GM18868 (cell line): Measurements from ENCODE around the gene HAND1.

Source experiments
- ATAC-seq: cut with Tn5 transposase; IDR thresholded peaks from one replicate; pipeline ENCODE4 v1.9.1; 2021; ENCODE audit warnings: mild to moderate bottlenecking, moderate library complexity; ENCODE audit not compliant: unreplicated experiment

Gene HAND1

GRCh38 chr5:154506049-154506715, 28.2 kb upstream of the HAND1 start:
- ATAC-seq = no peak

- no peak for ATAC-seq
Observed at GRCh38 chr5:154505567-154505966, 27.5 kb upstream of the HAND1 start.

- ATAC-seq = no peak
Observed at GRCh38 chr5:154503698-154504039, 25.6 kb upstream of the HAND1 start.

DNA sequence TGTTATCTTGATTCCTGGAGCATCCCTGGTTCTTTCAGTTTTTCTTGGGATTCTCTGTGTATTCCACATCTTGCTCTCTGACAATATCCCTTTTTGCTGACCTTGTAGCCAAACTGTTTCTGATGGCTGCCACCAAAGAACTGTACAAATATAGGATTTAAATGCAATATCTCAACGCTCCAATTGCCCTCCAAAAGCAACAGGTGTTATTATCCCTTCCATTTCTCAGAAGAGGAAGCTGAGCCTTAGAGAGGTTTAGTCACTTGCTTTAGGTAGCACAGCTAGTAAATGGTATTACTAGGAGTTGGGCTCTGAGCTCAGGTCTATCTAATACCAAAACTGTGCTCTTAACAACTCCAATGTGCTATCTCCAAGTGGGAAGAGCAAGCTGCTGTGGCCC, 24.2 kb upstream of the HAND1 start:
- no peak for ATAC-seq

GRCh38 chr5:154501566-154501965, 23.5 kb upstream of the HAND1 start:
- ATAC-seq = no peak

GRCh38 chr5:154498994-154499393, 21.0 kb upstream of the HAND1 start:
- ATAC-seq = no peak

DNA sequence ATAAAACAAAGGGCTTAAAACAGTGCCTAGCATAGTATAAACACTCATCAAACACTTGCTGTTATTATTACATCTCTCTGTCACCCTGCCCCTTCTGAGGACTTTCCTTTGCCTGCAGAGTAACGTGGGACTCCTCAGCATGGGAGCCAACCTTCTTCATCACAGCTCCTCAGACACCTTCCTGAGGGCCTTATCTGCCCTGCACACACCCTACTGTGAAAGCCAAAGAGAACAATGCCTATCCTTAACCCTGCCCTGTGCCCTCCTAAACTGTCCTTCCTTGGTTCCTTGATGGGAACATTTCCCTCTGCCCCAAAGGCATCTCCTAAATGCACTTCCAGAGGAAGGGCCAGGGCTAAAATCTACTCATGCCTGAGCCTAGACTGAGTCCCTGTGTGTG, 20.6 kb upstream of the HAND1 start:
- ATAC-seq = no peak

DNA sequence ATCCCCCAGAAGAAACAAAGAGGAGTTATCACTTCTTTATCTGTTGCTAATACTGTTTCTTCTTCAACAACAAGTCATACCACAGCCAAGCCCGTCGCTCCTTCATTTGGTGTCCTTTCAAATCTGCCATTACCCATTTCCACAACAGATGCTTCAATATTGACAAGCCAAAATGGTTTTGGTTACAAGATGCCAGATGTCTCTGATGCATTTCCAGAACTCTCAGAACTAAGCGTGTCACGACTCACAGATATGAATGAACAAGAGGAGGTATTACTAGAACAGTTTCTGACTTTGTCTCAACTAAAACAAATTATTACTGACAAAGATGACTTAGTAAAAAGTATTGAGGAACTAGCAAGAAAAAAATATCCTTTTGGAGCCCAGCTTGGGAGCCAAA, 16.0 kb upstream of the HAND1 start:
- ATAC-seq = no peak

- no peak for ATAC-seq
Observed at GRCh38 chr5:154493274-154493673, 15.2 kb upstream of the HAND1 start.

GRCh38 chr5:154491941-154492340, 13.9 kb upstream of the HAND1 start:
- no peak for ATAC-seq

DNA sequence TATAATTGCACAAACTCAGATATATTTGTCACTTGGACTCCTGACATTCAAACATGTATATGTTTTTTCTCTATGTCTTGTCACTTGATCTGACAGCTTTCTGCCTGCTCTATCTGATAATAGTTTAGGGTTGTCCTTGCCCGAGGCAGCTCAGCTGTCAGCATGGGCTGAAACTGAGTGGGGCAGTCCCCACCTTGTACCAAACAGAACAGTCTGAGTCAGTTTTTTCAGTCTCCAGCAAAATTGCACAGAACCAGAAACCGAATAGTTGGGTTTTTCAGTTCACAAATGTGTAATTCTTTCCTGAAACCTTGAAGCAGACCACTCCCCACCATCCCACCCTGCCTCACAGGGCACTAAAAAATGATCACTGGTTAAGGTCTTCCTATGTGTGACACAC, 9.5 kb upstream of the HAND1 start:
- ATAC-seq = peak; percentile 99

DNA sequence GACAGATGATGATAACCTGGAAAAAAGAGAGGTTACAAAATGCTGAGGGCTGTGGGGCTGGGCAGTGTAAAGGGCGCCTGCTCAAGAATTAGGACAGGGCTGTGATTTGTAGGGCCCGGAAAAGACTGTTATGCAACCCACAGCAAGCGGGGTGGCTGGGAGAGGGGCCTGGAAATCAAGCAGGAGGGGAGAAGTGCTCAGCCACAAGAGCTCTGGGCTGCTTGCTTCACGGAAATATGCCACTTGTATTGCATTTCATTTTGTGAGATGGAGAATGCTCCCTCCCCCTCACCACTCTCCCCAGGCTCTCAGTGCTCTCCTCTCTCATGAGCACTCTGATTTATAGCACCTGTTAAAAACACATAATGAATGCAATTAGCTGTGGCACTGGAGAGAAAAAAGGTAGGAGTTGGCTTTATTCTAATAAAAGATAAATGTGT, 8.4 kb upstream of the HAND1 start:
- no peak for ATAC-seq

GRCh38 chr5:154485850-154486426, 7.9 kb upstream of the HAND1 start:
- ATAC-seq = no peak

GRCh38 chr5:154485096-154485491, 7.1 kb upstream of the HAND1 start:
- no peak for ATAC-seq

DNA sequence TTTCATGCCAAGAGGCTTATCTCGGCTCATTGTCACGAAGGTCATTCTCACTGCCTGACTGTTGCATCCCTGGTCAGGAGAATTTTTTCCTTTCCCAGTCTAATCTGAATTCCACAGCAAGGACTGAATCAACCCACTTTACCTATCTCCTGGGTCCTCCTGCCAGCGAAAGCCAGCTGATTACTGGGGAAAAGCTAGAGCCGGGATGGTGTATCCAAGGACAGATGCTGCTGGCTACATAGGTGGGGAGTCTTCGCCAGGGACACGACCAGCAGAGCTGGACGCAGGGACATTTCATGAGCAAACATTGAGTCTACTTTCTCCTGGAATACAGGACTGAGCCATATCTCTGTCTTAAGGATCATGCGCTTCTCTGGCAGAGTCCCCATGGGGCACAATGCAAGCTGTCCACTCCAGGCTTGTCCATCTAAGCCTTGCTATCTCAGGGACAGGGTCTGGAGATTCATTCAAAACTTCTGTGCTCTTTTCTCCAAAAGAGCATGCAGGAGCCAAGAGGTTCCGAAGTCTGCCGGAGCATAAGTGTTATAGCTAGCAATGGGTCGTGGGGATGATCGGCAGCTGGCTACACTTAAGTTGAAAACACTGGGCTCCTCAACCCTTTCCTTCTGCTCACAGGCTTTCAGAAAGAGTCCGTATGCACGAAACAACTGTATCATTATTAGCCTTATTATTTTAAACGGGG, 6.5 kb upstream of the HAND1 start:
- ATAC-seq = no peak

DNA sequence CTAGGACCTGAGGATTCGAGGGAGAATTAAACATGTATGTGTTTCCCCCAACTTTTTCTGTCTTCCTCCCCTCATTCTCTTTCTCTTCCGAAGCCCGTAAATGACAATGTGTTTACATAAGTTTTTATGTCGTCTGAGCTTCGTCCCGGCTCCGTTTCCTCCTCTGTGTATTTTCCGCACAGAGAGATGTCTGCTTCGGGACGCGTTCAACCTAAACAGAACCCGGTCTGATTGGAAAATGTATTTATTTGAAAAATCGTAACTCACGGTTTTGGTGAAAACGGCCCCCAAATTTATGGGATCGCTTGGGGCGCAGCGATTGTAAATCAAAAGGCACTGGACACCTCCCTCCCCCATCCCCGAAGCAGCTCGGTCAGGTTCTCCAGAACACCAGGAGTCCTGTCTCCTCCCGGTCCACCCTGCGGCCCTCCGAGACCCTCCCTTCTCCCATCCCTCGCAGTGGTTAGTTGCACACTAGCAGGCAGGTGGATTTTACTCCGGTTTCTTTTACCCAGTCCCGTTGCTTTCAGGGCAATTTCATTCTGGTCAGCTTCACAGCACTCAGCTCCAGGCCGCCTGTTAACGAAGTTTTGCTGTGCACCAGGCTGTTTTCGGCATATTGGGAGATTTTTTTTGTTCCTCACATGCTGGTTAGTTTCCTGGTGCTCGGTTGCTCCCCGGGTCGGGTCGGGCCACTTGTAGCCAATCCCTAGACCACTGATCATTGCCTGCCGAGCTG, 5.8 kb upstream of the HAND1 start:
- no peak for ATAC-seq

DNA sequence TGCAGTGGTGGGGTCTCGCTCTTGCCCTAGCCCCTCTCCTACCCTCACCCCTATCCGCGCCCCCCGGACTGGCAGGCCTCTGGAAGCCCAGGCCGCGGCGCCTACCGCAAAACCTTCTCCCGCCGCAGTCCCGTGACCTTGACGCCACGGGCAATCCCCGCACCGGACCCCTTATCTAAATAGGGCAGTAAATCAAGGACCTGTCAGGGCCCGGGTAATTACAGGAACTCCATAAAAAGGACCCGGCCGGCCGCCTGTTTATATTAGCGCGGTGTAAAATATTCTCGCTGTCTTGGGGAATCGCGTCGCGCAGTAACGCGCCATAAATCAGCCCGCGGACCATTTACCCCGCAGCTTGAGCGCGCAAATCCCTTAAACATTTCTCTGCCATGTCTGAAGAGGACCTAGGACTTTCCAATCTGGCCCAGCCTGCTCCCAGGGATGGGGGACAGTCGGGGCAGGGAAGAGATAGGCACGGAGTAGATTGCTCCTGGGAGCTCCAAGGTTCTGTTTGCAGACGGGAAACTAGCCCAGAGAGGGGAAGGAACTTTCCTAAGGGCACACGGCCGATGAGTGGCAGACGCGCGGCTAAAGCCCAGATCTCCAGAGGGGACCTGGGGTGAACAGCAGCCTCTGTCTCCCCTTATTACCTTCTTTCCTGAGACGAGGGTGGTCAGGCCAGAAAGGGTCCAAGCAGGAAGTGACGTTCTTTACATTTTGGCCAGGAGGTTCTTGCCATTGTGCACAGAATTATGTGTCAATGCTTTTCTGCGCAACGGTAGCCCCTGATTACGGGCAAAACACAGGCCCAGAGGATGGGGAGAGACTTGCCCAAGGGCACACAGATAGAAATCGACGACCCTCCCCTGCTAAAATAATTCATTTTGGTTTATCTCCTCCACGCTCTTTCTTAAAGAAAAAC, 4.8 kb upstream of the HAND1 start:
- ATAC-seq = no peak

- no peak for ATAC-seq
Observed at GRCh38 chr5:154481584-154482381, 3.8 kb upstream of the HAND1 start.

- ATAC-seq = no peak
Observed at GRCh38 chr5:154480847-154481246, 2.8 kb upstream of the HAND1 start.
